IMR-90 (cell line): ENCODE measurements around the gene SDF2L1. TPM values are rescaled to one million over a fixed set of nuclear protein-coding genes. Genes with fewer than 3 reads are reported as not detected.

Experiments used
- ATAC-seq: fragments of 200-7000 bp; cut with Tn5 transposase; 2 replicates; pipeline ENCODE4 v1.9.1; 2020; ENCODE audit warnings: low read depth, mild to moderate bottlenecking, moderate library complexity
- BruUV-seq: library from RNA; stranded (reverse); fragments of 400-500 nt; replicated peaks from 2 replicates; lab custom pipeline; 2021; lab: Mats Ljungman, UMichigan
- CTCF ChIA-PET: fragments of 300-600 bp; formaldehyde crosslinking; extraction: SDS; loops from one replicate; lab custom pipeline; 2021; ENCODE audit warnings: antibody characterized with exemption; lab: Yijun Ruan, JAX
- POLR2A ChIA-PET: fragments of 300-600 bp; sonication (Branson Sonifier 250); formaldehyde crosslinking; loops from one replicate; lab custom pipeline; 2022; ENCODE audit warnings: antibody characterized with exemption; ENCODE audit not compliant: unreplicated experiment; lab: Charles Lee
- DNase-seq: peaks from one replicate; pipeline ENCODE4 v3.0.0; 2013
- H2AFZ ChIP-seq: replicated peaks from 2 replicates; pipeline ENCODE3; 2013; ENCODE audit warnings: low read length, mild to moderate bottlenecking; ENCODE audit not compliant: poor library complexity
- H2AK5ac ChIP-seq: 2 replicates; pipeline ENCODE4 v1.6.1; 2013; ENCODE audit warnings: low read depth, low read length, inconsistent platforms
- H2AK9ac ChIP-seq: replicated peaks from 2 replicates; pipeline ENCODE3; 2013; ENCODE audit warnings: mild to moderate bottlenecking, low read depth, low read length, moderate library complexity; ENCODE audit not compliant: poor library complexity
- H2BK120ac ChIP-seq: 2 replicates; pipeline ENCODE4 v1.6.1; 2013; ENCODE audit warnings: low read depth, low read length, inconsistent platforms
- H2BK15ac ChIP-seq: 3 replicates; pipeline ENCODE4 v1.6.1; 2013; ENCODE audit warnings: low read depth, low read length, inconsistent platforms
- H2BK20ac ChIP-seq: 2 replicates; pipeline ENCODE4 v1.6.1; 2013; ENCODE audit warnings: low read depth, mild to moderate bottlenecking, inconsistent platforms, low read length, moderate library complexity
- H2BK5ac ChIP-seq: 2 replicates; pipeline ENCODE4 v1.6.1; 2013; ENCODE audit warnings: mild to moderate bottlenecking, low read depth, low read length, inconsistent platforms; ENCODE audit not compliant: poor library complexity, severe bottlenecking
- H3K14ac ChIP-seq: replicated peaks from 2 replicates; pipeline ENCODE4 v1.6.1; 2013; ENCODE audit warnings: low read depth, low read length, inconsistent platforms
- H3K18ac ChIP-seq: 2 replicates; pipeline ENCODE4 v1.6.1; 2013; ENCODE audit warnings: low read depth, low read length, control low read depth
- H3K23ac ChIP-seq: 2 replicates; pipeline ENCODE4 v1.6.1; 2013; ENCODE audit warnings: low read depth, low read length, inconsistent platforms
- H3K27ac ChIP-seq: 2 replicates; pipeline ENCODE4 v1.5.1; 2013; ENCODE audit warnings: mild to moderate bottlenecking, control low read depth, low read length; ENCODE audit not compliant: insufficient read depth
- H3K27me3 ChIP-seq: 2 replicates; pipeline ENCODE4 v1.6.1; 2013; ENCODE audit warnings: low read length; ENCODE audit not compliant: control insufficient read depth, insufficient read depth
- H3K36me3 ChIP-seq: 2 replicates; pipeline ENCODE4 v1.6.1; 2013; ENCODE audit warnings: low read length, mixed read lengths; ENCODE audit not compliant: control insufficient read depth, insufficient read depth
- H3K4ac ChIP-seq: 2 replicates; pipeline ENCODE4 v1.6.1; 2013; ENCODE audit warnings: low read depth, low read length, inconsistent platforms
- H3K4me1 ChIP-seq: 2 replicates; pipeline ENCODE4 v1.6.1; 2013; ENCODE audit warnings: low read length, mixed read lengths; ENCODE audit not compliant: control insufficient read depth, insufficient read depth
- H3K4me2 ChIP-seq: 2 replicates; pipeline ENCODE4 v1.6.1; 2013; ENCODE audit warnings: low read depth, mild to moderate bottlenecking, control low read depth, low read length, moderate library complexity
- H3K4me3 ChIP-seq: 2 replicates; pipeline ENCODE4 v1.5.1; 2013; ENCODE audit warnings: low read depth, mild to moderate bottlenecking, control low read depth, low read length, moderate library complexity; ENCODE audit not compliant: insufficient read depth
- H3K56ac ChIP-seq: 2 replicates; pipeline ENCODE4 v1.6.1; 2013; ENCODE audit warnings: low read length, inconsistent platforms; ENCODE audit not compliant: insufficient read depth; ENCODE audit errors: extremely low read depth
- H3K79me1 ChIP-seq, 2 experiments: 2 replicates each; pipeline ENCODE4 v1.6.1; 2013; ENCODE audit warnings: low read length in 2 of 2, inconsistent platforms in 1 of 2, low read depth in 1 of 2
- H3K9ac ChIP-seq: 2 replicates; pipeline ENCODE4 v1.6.1; 2013; ENCODE audit warnings: low read depth, low read length, control low read depth
- H3K9me1 ChIP-seq: 2 replicates; pipeline ENCODE4 v1.6.1; 2013; ENCODE audit warnings: low read length, inconsistent platforms; ENCODE audit not compliant: insufficient read depth
- H3K9me3 ChIP-seq: 2 replicates; pipeline ENCODE4 v1.6.1; 2013; ENCODE audit warnings: low read length; ENCODE audit not compliant: control insufficient read depth, insufficient read depth
- H4K20me1 ChIP-seq: 2 replicates; pipeline ENCODE4 v1.6.1; 2013; ENCODE audit warnings: low read length, inconsistent platforms; ENCODE audit not compliant: insufficient read depth
- H4K5ac ChIP-seq: 2 replicates; pipeline ENCODE4 v1.6.1; 2013; ENCODE audit warnings: mild to moderate bottlenecking, low read depth, low read length, control low read depth
- H4K8ac ChIP-seq, 2 experiments: 2 replicates each; pipeline ENCODE4 v1.6.1; 2013; ENCODE audit warnings: low read depth in 2 of 2, low read length in 2 of 2, control low read depth in 1 of 2, inconsistent platforms in 1 of 2
- H4K91ac ChIP-seq: 2 replicates; pipeline ENCODE4 v1.6.1; 2013; ENCODE audit warnings: low read depth, low read length, inconsistent platforms; ENCODE audit not compliant: insufficient read depth
- BHLHE40 ChIP-seq: fragments of 150-350 bp; IDR thresholded peaks from 2 replicates; pipeline ENCODE4 v1.6.1; 2016; ENCODE audit warnings: mild to moderate bottlenecking, low read depth, low read length
- CEBPB ChIP-seq: IDR thresholded peaks from 2 replicates; pipeline ENCODE4 v1.6.1; 2012; ENCODE audit warnings: low read depth, low read length, improper control_type of control experiment
- CHD1 ChIP-seq: IDR thresholded peaks from 2 replicates; pipeline ENCODE4 v1.6.1; 2012; ENCODE audit warnings: low read depth, low read length, improper control_type of control experiment
- CTCF ChIP-seq: conservative IDR thresholded peaks from 2 replicates; pipeline ENCODE4 v1.5.1; 2012; ENCODE audit warnings: mild to moderate bottlenecking, low read depth, low read length, improper control_type of control experiment
- FOS ChIP-seq: fragments of 150-350 bp; IDR thresholded peaks from 2 replicates; pipeline ENCODE4 v1.6.1; 2016; ENCODE audit warnings: low read depth, low read length
- MAFK ChIP-seq: IDR thresholded peaks from 2 replicates; pipeline ENCODE4 v1.6.1; 2012; ENCODE audit warnings: low read depth, low read length, improper control_type of control experiment
- MAZ ChIP-seq: IDR thresholded peaks from 2 replicates; pipeline ENCODE4 v1.6.1; 2012; ENCODE audit warnings: low read depth, mild to moderate bottlenecking, low read length, improper control_type of control experiment, moderate library complexity, borderline replicate concordance
- MXI1 ChIP-seq: IDR thresholded peaks from 2 replicates; pipeline ENCODE4 v1.6.1; 2012; ENCODE audit warnings: low read depth, mild to moderate bottlenecking, low read length, moderate library complexity, borderline replicate concordance
- NFE2L2 ChIP-seq: fragments of 150-350 bp; IDR thresholded peaks from 2 replicates; pipeline ENCODE4 v1.6.1; 2016; ENCODE audit warnings: low read depth, mild to moderate bottlenecking, low read length
- POLR2A ChIP-seq: IDR thresholded peaks from 2 replicates; pipeline ENCODE4 v1.6.1; 2012; ENCODE audit warnings: mild to moderate bottlenecking, low read depth, low read length
- RAD21 ChIP-seq: IDR thresholded peaks from 2 replicates; pipeline ENCODE4 v1.6.1; 2012; ENCODE audit warnings: low read length, improper control_type of control experiment
- RCOR1 ChIP-seq: IDR thresholded peaks from 2 replicates; pipeline ENCODE4 v1.6.1; 2012; ENCODE audit warnings: mild to moderate bottlenecking, low read length, improper control_type of control experiment; ENCODE audit not compliant: insufficient replicate concordance
- RFX5 ChIP-seq: IDR thresholded peaks from 2 replicates; pipeline ENCODE4 v1.8.0; 2012; ENCODE audit warnings: low read depth, mild to moderate bottlenecking, low read length, moderate library complexity
- SMC3 ChIP-seq: fragments of 150-350 bp; IDR thresholded peaks from 2 replicates; pipeline ENCODE4 v1.6.1; 2016; ENCODE audit warnings: low read depth, mild to moderate bottlenecking, antibody characterized with exemption, low read length, moderate library complexity
- USF2 ChIP-seq: fragments of 150-350 bp; IDR thresholded peaks from 2 replicates; pipeline ENCODE4 v1.6.1; 2017; ENCODE audit warnings: mild to moderate bottlenecking, antibody characterized with exemption, low read length, low read depth
- WGBS, 2 experiments: methylation state at CpG; one replicate each; pipeline versions ENCODE4 v1.1.5 to v1.1.7; 2013; ENCODE audit warnings: missing lambda C conversion rate in 2 of 2; ENCODE audit not compliant: insufficient read length in 1 of 2; ENCODE audit errors: extremely low coverage in 2 of 2; 5-methylcytosine and 5-hydroxymethylcytosine counted together
- dilution Hi-C: fragments of 300-500 bp; cut with HindIII; formaldehyde crosslinking; loops from one replicate; pipeline ENCODE4 v1.14.3; 2018; ENCODE audit warnings: low sequenced_read_pairs; ENCODE audit not compliant: unreplicated experiment
- in situ Hi-C: fragments of 300-500 bp; cut with MboI; formaldehyde crosslinking; loops from 3 replicates; pipeline ENCODE4 v1.14.3; 2019; ENCODE audit warnings: low sequenced_read_pairs, inconsistent platforms, mixed read lengths
- intact Hi-C: fragments of 100-400 bp; cut with micrococcal nuclease; formaldehyde crosslinking; loops from 2 replicates; pipeline ENCODE4 v1.10.0; 2022
- polyA plus RNA-seq, 3 experiments: library from polyadenylated mRNA; depleted of rRNA; stranded (reverse); fragments of >200 nt; gene quantifications; 2 replicates each; pipeline ENCODE4 v1.2.3, GENCODE V29; 2012; ENCODE audit warnings: low replicate concordance in 1 of 3
- total RNA-seq: library from RNA; depleted of rRNA; stranded (reverse); fragments of >200 nt; gene quantifications from 2 replicates; pipeline ENCODE4 v1.2.3, GENCODE V29; 2012
- TF ChIP-seq, protein P1 (sequence below): fragments of 150-350 bp; IDR thresholded peaks from 2 replicates; pipeline ENCODE4 v1.6.1; 2016; ENCODE audit warnings: low read depth, mild to moderate bottlenecking, low read length, moderate library complexity, borderline replicate concordance

SDF2L1 gene
- total and polyA plus RNA-seq, 2 of the 4 experiments (the other 2 are of a cell fraction): 18.8 to 51.1 TPM

- H2BK120ac ChIP-seq: no peak overlapping the region
- no peak overlapping the region for H3K4me2 ChIP-seq
- no peak overlapping the region for H3K56ac ChIP-seq
- BruUV-seq: no TSS peak
- no peak overlapping the region for H2AK9ac ChIP-seq
- H4K5ac ChIP-seq: no peak overlapping the region
- H3K27me3 ChIP-seq: no peaks in the 10 kb centered on the region
- no peak overlapping the region for H2BK5ac ChIP-seq
- ChIA-PET POLR2A (no interaction called here), CTCF (no interaction called here)
- H3K4me3 ChIP-seq: no peak overlapping the region
- H3K79me1 ChIP-seq: peaks cover 21 to 75% of the 10 kb centered on the region in 2 experiments
- H3K27ac ChIP-seq: no peak overlapping the region
- no peak overlapping the region for H3K14ac ChIP-seq
- intact Hi-C loops: no loop called here
- no peaks in the 10 kb centered on the region for H3K9me3 ChIP-seq
- H3K9me1 ChIP-seq: peaks cover 7% of the 10 kb centered on the region; the same call in 1 of the 2 replicates
- no peak for DNase-seq
- in situ Hi-C loops: no loop called here
- H3K18ac ChIP-seq: no peak overlapping the region
- H2BK15ac ChIP-seq: no peak overlapping the region
- H4K8ac ChIP-seq: no peak overlapping the region
- no peak overlapping the region for H2BK20ac ChIP-seq
- dilution Hi-C loops: no loop called here
- no peak overlapping the region for H3K4ac ChIP-seq
- no peak overlapping the region for H2AFZ ChIP-seq
- ATAC-seq: no peak
- H3K4me1 ChIP-seq: peaks cover 7% of the 10 kb centered on the region
- H4K91ac ChIP-seq: no peak overlapping the region
- TF ChIP-seq POLR2A: no peak
- TF ChIP-seq FOS: no peak
- TF ChIP-seq MAFK: no peak
- TF ChIP-seq USF2: no peak
- no peak for TF ChIP-seq RCOR1
- no peak for TF ChIP-seq SMC3
- TF ChIP-seq BHLHE40: no peak
- no peak for TF ChIP-seq NFE2L2
- TF ChIP-seq RAD21: no peak
- TF ChIP-seq RFX5: no peak
- no peak for TF ChIP-seq MAZ
- TF ChIP-seq, protein P1, sequence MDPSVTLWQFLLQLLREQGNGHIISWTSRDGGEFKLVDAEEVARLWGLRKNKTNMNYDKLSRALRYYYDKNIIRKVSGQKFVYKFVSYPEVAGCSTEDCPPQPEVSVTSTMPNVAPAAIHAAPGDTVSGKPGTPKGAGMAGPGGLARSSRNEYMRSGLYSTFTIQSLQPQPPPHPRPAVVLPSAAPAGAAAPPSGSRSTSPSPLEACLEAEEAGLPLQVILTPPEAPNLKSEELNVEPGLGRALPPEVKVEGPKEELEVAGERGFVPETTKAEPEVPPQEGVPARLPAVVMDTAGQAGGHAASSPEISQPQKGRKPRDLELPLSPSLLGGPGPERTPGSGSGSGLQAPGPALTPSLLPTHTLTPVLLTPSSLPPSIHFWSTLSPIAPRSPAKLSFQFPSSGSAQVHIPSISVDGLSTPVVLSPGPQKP: no peak
- TF ChIP-seq CHD1: no peak
- TF ChIP-seq CEBPB: no peak
- no peak for TF ChIP-seq MXI1
- no peak for TF ChIP-seq CTCF
- H3K36me3 ChIP-seq: peaks cover 20% of the 10 kb centered on the region
- peaks cover 56% of the 10 kb centered on the region for H4K20me1 ChIP-seq
- no peak overlapping the region for H3K9ac ChIP-seq
- H3K23ac ChIP-seq: no peak overlapping the region
- no peak overlapping the region for H2AK5ac ChIP-seq
- 88% methylated on average over 3 of the region's 11 CpGs; no CpG with 5 or more reads in 1 of the 2 experiments for whole genome bisulfite sequencing, 2 experiments
Measured at GRCh38 chr22:21626735-21627469, 15.2 kb upstream of the SDF2L1 start.
